Tibial nerve (tissue), 4 donors: ENCODE data around the gene MRPS25. TPM values are rescaled to one million over a fixed set of nuclear protein-coding genes. Genes with fewer than 3 reads are reported as not detected.
A peak's percentile ranks its signal among the peaks of the same experiment; 100 is the strongest.

Source experiments
- DNase-seq, 2 donors: peaks; one replicate each; pipeline ENCODE4 v3.0.0-alpha.2; 2019; ENCODE audit warnings: low spot score in 2 of 2
- H3K27ac ChIP-seq, 4 donors: fragments of 200-600 bp; sonication (generic) in 3 of 4; one replicate each; pipeline ENCODE4 v1.5.1; 2017 to 2019; ENCODE audit warnings: mild to moderate bottlenecking in 1 of 4
- H3K27me3 ChIP-seq, 2 donors: fragments of 200-600 bp; sonication (generic) in 1 of 2; one replicate each; pipeline versions ENCODE4 v1.5.1 to v1.6.0; 2017 to 2019
- H3K36me3 ChIP-seq, 3 donors: fragments of 200-600 bp; sonication (generic); one replicate each; pipeline ENCODE4 v1.5.1; 2018 to 2019
- H3K4me1 ChIP-seq, 4 donors: fragments of 200-600 bp; sonication (generic) in 3 of 4; one replicate each; pipeline ENCODE4 v1.5.1; 2017 to 2019
- H3K4me3 ChIP-seq, 4 donors: fragments of 200-600 bp; sonication (generic) in 3 of 4; one replicate each; pipeline ENCODE4 v1.5.1; 2017 to 2019; ENCODE audit warnings: mild to moderate bottlenecking in 1 of 4, moderate library complexity in 1 of 4
- H3K9me3 ChIP-seq, 4 donors: fragments of 200-600 bp; sonication (generic) in 3 of 4; one replicate each; pipeline ENCODE4 v1.5.1; 2017 to 2019
- EP300 ChIP-seq, 2 donors: sonication (generic); formaldehyde crosslinking; IDR thresholded peaks; one replicate each; pipeline ENCODE4 v1.6.1; 2017; ENCODE audit warnings: antibody characterized with exemption in 2 of 2, mild to moderate bottlenecking in 1 of 2
- POLR2A ChIP-seq, 2 donors: fragments of 450-650 bp; IDR thresholded peaks; one replicate each; pipeline ENCODE4 v1.6.1; 2017; ENCODE audit warnings: antibody characterized with exemption in 2 of 2, mild to moderate bottlenecking in 2 of 2, moderate library complexity in 2 of 2
- WGBS, 2 donors: methylation state at CpG; one replicate each; pipeline ENCODE4 v1.1.5; 2018; 5-methylcytosine and 5-hydroxymethylcytosine counted together
- total RNA-seq, 4 donors: library from RNA; depleted of rRNA; stranded (reverse); fragments of >200 nt; gene quantifications; one replicate each; pipeline ENCODE4 v1.1.0, GENCODE V29; 2016
- TF ChIP-seq, protein P1 (sequence below), 5 experiments: fragments of 200-600 bp in 3 of 5; fragments of 450-650 bp in 2 of 5; sonication (generic) in 3 of 5; IDR thresholded peaks; one replicate each; pipeline ENCODE4 v1.5.1; 2016 to 2019; ENCODE audit warnings: antibody characterized with exemption in 5 of 5, mild to moderate bottlenecking in 3 of 5, moderate library complexity in 2 of 5

The MRPS25 gene
- total RNA-seq, 4 donors from 2014 or later, result 22.7 to 45.6 (median 30.7) TPM

DNA sequence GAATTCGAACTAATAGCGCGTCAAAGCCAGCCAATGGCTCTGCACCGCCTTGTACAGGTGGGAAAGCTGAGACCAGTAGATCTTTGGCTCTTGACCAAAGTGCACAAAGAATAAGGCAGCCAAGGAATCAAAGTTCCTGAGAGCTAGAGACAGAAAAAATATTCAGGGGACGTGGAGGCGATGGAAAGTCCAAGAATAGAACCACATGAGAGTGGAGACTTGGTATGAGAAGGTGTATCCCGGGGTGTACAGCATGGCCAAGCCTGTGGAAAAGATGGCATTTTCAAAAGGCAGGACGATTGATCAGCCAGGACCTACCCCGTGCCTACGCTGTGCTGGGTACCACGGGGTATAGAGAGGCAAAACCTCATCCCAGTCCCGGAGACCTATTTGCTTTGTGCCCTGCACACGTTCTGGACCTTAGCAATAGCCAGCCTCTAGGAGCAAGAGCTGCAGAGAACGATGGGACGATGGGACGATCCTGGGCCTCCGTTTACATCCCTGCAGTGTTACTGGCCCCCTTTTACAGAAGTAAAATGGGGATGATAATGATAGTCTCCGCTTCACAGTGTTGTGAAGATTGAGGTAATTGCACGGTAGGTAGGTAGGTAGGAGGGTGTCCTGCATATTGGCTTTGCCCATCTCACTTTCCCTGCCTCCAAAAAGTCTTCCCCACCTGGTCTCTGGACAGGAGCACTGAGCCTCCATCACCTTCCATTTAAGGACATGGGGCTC, 34.4 kb upstream of the MRPS25 start:
- peaks cover 3 to 39% (median 18%) of the 10 kb centered on the region in 4 donors for H3K4me1 ChIP-seq
- no peaks in the 10 kb centered on the region for H3K27me3 ChIP-seq
- TF ChIP-seq EP300 (IDR thresholded peaks at IDR 0.05), result peak in 1 of 2 donors; percentile 82
- no peak for TF ChIP-seq POLR2A (IDR thresholded peaks at IDR 0.05)
- no peak for DNase-seq
- peaks cover 0 to 18% (median 0%) of the 10 kb centered on the region in 3 donors for H3K36me3 ChIP-seq
- no peaks in the 10 kb centered on the region for H3K9me3 ChIP-seq
- H3K27ac ChIP-seq, result peak overlapping the region; percentile 80 to 94 (median 81)
- H3K4me3 ChIP-seq, result peak overlapping the region; percentile 79 to 94 (median 88)
- WGBS, 2 donors, result 10 to 19% methylated on average over 19 of the region's 19 CpGs

GRCh38 chr3:15098503-15099363, 33.6 kb upstream of the MRPS25 start, which contains the start of gene RBSN:
TSS of gene RBSN (minus strand) at chr3:15099148. CDS start at chr3:15096120, 3,028 bp downstream.
- H3K27me3 ChIP-seq, result no peaks in the 10 kb centered on the region
- TF ChIP-seq, protein P1, sequence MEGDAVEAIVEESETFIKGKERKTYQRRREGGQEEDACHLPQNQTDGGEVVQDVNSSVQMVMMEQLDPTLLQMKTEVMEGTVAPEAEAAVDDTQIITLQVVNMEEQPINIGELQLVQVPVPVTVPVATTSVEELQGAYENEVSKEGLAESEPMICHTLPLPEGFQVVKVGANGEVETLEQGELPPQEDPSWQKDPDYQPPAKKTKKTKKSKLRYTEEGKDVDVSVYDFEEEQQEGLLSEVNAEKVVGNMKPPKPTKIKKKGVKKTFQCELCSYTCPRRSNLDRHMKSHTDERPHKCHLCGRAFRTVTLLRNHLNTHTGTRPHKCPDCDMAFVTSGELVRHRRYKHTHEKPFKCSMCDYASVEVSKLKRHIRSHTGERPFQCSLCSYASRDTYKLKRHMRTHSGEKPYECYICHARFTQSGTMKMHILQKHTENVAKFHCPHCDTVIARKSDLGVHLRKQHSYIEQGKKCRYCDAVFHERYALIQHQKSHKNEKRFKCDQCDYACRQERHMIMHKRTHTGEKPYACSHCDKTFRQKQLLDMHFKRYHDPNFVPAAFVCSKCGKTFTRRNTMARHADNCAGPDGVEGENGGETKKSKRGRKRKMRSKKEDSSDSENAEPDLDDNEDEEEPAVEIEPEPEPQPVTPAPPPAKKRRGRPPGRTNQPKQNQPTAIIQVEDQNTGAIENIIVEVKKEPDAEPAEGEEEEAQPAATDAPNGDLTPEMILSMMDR (IDR thresholded peaks at IDR 0.05), result peak in 1 of 5 experiments; percentile 38
- TF ChIP-seq EP300 (IDR thresholded peaks at IDR 0.05) (peak; percentile 94 to 96), POLR2A (IDR thresholded peaks at IDR 0.05) (peak in 1 of 2 donors; percentile 79)
- H3K27ac ChIP-seq, result peak within 1 kb of the TSS; percentile 80 to 94 (median 81)
- H3K4me1 ChIP-seq, result peaks cover 3 to 43% (median 18%) of the 10 kb centered on the region in 4 donors
- H3K36me3 ChIP-seq, result peaks cover 0 to 26% (median 0%) of the 10 kb centered on the region in 3 donors
- no peaks in the 10 kb centered on the region for H3K9me3 ChIP-seq
- peak within 1 kb of the TSS; percentile 79 to 94 (median 88) for H3K4me3 ChIP-seq
- peak; percentile 89 for DNase-seq
- WGBS, 2 donors, result 0 to 1% methylated on average over 50 to 71 of the region's 72 CpGs

GRCh38 chr3:15097891-15098290, 32.8 kb upstream of the MRPS25 start:
- Histone ChIP-seq H3K27me3 (no peaks in the 10 kb centered on the region), H3K4me1 (peaks cover 3 to 48% (median 18%) of the 10 kb centered on the region in 4 donors), H3K9me3 (no peaks in the 10 kb centered on the region), H3K27ac (peak overlapping the region in 3 of 4 donors; percentile 23 to 94 (median 80)), H3K4me3 (peak overlapping the region; percentile 79 to 94 (median 88)), H3K36me3 (peaks cover 0 to 34% (median 0%) of the 10 kb centered on the region in 3 donors)
- no peak for DNase-seq
- WGBS, 2 donors, result 49 to 58% methylated on average over 6 of the region's 6 CpGs
- TF ChIP-seq POLR2A (IDR thresholded peaks at IDR 0.05), result no peak
- TF ChIP-seq EP300 (IDR thresholded peaks at IDR 0.05), result no peak
- TF ChIP-seq, protein P1 (IDR thresholded peaks at IDR 0.05), result no peak

DNA sequence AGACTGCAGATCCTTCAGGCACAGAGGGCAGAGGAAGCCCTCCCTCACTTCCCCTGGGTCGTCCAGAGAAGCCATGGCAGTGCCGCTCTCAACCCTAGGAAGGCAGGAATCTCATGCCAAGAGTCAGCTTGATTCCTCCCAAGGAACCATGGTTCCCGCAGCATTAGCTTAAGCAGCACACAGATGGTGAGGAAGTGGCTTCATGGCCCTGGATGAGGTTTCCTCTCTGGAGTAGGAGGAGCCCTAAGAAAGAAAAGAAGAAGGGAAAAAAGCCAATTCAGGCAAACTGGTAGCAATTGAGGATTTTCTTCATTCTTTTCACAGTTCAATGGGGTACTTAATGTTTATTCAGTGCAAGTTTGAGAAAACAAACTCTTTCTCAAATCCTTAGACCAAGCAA, 30.9 kb upstream of the MRPS25 start:
- peaks cover 3 to 48% (median 18%) of the 10 kb centered on the region in 4 donors for H3K4me1 ChIP-seq
- no peak for DNase-seq
- WGBS, 2 donors, result 67 to 78% methylated on average over 3 of the region's 3 CpGs
- H3K27ac ChIP-seq, result no peak overlapping the region
- TF ChIP-seq POLR2A (IDR thresholded peaks at IDR 0.05) (no peak), EP300 (IDR thresholded peaks at IDR 0.05) (no peak)
- TF ChIP-seq, protein P1 (IDR thresholded peaks at IDR 0.05), result no peak
- no peak overlapping the region for H3K4me3 ChIP-seq
- no peaks in the 10 kb centered on the region for H3K27me3 ChIP-seq
- no peaks in the 10 kb centered on the region for H3K9me3 ChIP-seq
- peaks cover 0 to 50% (median 0%) of the 10 kb centered on the region in 3 donors for H3K36me3 ChIP-seq

- Histone ChIP-seq H3K4me3 (no peak overlapping the region), H3K36me3 (peaks cover 0 to 65% (median 0%) of the 10 kb centered on the region in 3 donors), H3K9me3 (no peaks in the 10 kb centered on the region), H3K27me3 (no peaks in the 10 kb centered on the region), H3K27ac (peak overlapping the region in 2 of 4 donors; percentile 5 to 18), H3K4me1 (peaks cover 3 to 41% (median 12%) of the 10 kb centered on the region in 4 donors)
- WGBS, 2 donors, result 50 to 68% methylated on average over 5 of the region's 5 CpGs
- TF ChIP-seq, protein P1 (IDR thresholded peaks at IDR 0.05), result no peak
- peak in 1 of 2 donors; percentile 9 for TF ChIP-seq EP300 (IDR thresholded peaks at IDR 0.05)
- DNase-seq, result peak in 1 of 2 donors; percentile 16
Measured at GRCh38 chr3:15094187-15094875, 29.2 kb upstream of the MRPS25 start.
